HG03469 (cell line): Measurements from ENCODE around the gene KPNA5.

Experiments
- ATAC-seq: cut with Tn5 transposase; IDR thresholded peaks from one replicate; pipeline ENCODE4 v1.9.1; 2021; ENCODE audit warnings: mild to moderate bottlenecking, moderate library complexity, moderate number of reproducible peaks; ENCODE audit not compliant: unreplicated experiment

The KPNA5 gene

GRCh38 chr6:116779573-116780164 is 98.7 kb downstream of the KPNA5 start:
- no peak for ATAC-seq

- ATAC-seq: no peak
Observed at GRCh38 chr6:116783852-116784251, 102.8 kb downstream of the KPNA5 start.
